HL-60/S4 treated with phorbol 12-myristate 13-acetate at 8.2 ng/mL for 4 days and 3 days (cell line): ENCODE measurements around the gene RPTOR.
"Not testable (repeated sequence)": the region's sequence is repeated elsewhere in the genome, so short reads cannot be mapped to it uniquely, and the experiment has no call there.

Source experiments
- in situ Hi-C: fragments of 300-500 bp; cut with MboI; formaldehyde crosslinking; loops from 2 replicates; pipeline ENCODE4 v1.15.0; 2022; ENCODE audit warnings: low sequenced_read_pairs

The RPTOR gene

GRCh38 chr17:80755650-80756405 is 211.2 kb downstream of the RPTOR start:
- in situ Hi-C loops: no loop called here

GRCh38 chr17:80758481-80759376 is 214.1 kb downstream of the RPTOR start:
- in situ Hi-C loops: no loop called here

- in situ Hi-C loops: no loop called here
Measured at GRCh38 chr17:80759377-80759673, 214.7 kb downstream of the RPTOR start.

DNA sequence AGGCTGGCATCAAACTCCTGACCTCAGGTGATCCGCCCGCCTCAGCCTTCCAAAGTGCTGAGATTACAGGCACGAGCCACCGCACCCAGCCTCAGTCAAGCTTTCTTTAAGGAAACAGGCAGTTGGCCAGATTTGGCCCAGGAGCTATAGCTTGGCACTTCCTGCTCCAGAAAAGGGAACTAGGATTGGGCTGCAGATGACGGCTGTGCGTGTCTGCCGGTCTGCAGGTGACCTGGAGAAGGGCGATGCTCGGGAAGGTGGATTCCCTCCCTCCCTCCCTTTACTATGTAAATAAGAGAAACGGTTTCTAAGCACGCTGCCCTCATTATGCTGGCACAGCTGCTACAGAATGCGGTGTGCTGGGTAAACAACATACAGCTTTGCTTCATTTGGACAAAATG is 215.9 kb downstream of the RPTOR start:
- in situ Hi-C loops: no loop called here

DNA sequence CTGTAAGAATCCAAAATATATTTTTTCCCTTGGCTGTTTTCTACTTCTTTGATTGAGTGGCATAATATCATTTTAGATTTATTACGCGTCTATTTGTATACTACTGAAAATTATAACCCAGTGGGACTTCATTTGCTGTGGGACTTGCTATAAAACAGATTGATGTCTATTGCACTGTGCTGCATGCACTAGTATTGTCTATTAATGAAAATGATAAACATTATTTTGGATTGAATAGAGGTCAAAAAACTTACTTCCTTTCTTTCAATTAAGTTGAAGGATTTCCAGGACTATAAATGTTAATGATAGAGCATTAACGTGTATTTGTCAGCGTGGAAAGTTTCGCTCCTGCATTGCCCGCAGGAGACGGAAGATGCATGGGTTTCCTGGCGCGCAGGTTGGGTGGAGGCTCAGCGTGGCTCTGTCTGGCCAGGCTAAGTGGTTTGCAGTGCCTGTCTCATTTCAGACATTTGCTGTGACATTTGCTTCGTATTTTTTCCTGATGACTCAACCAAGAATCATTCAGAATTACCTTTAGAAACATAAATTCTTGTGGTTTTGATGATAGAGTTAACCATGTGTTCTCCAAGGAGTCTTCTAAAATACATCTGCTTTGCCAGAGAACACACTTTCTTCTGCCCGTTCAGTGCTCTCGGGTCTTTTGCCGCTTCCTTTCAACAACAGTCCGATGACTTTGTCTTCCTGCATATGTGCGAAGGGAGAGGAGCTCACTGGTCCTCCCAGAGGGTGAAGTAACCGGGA is 216.7 kb downstream of the RPTOR start:
- in situ Hi-C loops: no loop called here

DNA sequence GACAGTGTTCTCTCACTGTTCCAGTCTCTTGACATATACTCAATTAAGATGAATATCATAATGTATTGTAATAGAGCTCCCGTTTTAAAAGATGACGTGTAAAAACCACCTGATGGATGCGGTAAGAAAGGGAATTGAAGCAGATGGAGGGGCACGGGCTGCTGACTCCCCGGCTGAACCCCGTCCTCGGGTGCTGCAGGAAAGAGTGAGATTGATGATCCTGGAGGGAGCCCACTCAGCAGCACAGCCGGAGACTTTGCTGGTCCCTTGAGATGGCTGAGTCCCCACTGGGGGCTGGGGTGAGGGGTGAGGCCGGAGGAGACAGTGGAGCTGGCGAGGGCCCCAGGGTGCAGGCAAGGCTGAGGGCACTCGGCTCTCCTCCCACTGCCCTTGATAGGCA is 217.4 kb downstream of the RPTOR start:
- in situ Hi-C loops: no loop called here

GRCh38 chr17:80763293-80763867 is 218.7 kb downstream of the RPTOR start:
- in situ Hi-C loops: no loop called here

DNA sequence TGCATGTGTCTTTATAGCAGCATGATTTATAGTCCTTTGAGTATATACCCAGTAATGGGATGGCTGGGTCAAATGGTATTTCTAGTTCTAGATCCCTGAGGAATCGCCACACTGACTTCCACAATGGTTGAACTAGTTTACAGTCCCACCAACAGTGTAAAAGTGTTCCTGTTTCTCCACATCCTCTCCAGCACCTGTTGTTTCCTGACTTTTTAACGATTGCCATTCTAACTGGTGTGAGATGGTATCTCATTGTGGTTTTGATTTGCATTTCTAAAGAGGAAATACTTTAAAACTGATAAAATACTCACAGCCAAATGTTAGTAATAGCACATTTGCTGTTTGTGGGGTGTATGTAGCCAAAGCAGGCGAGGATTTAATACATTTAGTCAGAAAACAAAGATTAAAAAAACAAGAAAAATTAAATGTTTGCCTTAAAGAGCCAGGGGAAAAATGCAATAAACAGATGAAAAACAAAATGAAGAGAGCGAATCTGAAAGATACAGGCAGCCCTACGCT is 220.0 kb downstream of the RPTOR start:
- in situ Hi-C loops: not testable (repeated sequence)

DNA sequence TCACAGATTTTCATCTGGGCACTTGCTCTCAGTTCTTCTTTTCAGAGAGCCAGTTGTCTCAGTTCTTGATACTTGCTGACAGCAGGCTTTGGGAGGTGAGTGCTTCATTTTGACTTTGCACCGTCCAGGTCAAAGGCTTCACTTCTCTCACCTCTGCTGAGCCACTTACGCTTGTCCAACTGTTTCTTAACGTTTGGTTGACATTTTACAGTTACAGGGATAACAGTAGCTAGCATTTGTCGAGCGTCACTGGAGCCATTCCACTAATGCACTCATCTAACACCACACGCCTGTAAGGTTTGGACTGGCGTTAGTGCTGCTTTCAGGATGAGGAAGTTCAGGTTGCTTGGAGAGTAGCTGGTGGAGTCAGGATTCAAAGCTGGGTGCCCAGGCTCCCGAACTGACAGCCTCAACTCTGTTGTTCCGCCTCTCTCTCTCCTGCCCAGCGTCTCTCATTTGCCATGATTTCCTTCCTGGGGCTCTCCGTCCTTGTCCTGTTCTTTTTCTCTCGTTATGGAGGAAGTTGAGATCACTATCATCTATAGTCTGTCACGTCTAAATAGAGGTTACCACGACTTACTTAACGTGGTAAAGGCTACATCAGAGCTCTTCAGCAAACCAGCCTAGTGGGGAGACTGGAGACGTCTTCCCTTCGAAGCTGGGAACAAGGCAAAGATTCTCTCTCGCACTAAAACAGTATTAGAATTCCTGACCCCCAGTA is 220.8 kb downstream of the RPTOR start:
- in situ Hi-C loops: no loop called here

DNA sequence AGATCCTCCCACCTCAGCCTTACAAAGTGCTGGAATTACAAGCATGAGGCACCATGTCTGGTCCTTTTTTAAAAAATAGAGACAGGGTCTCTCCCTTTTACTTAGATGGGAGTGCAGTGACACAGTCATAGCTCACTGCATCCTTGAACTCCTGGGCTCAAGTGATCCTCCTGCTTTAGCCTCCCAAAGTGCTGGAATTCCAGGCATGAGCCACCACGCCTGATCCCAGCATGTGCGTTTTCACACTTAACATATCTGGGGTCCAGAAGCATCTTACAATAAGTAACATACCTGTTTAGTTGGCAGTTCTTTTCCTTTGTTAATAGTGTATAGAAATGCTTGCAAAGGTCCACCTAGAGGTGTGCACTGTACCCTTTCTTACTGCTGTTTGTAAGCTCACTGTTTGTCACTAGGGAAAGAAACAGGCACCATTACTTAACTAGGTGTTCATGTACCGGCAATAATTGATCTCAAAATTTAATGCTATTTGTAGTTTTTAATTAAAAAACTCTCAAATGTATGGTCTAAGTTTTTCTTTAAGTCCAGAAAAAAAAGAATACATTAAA is 221.7 kb downstream of the RPTOR start:
- in situ Hi-C loops: no loop called here

DNA sequence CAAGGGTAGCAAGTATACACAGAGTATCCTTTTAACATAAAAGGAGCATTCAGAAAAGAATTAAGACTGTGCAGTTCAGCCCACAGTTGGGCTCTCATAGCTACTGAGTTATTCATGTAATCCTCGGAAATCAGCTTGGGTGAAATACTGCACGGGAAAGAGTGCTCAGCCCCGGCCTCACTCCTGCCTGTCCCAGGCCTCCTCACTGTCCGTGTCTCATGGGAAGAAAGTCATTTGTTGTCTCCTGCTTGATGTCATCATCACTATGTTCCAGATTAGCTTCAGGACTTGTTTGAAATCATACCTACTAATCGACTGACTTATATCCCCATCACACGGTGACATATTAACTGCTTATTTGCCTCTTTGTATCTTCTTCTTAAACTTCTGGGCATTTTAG is 223.8 kb downstream of the RPTOR start:
- in situ Hi-C loops: no loop called here

DNA sequence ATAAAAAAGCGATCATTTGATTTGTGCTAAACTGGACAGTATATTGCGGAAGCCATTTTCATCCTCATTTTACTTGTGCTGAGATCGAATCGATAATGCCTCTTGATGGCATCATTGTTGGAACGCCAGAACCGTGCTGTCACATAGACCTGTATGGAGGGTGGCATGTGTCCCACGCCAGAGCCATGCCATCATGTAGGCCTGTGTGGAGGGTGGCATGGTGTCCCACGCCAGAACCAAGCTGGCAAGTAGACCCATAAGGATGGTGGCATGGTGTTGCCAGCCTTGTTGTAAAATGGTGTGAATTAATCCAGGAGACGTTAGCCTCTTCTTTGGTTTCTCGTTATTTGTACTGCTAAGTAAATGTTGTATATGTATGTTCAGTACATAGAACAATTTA is 224.3 kb downstream of the RPTOR start:
- in situ Hi-C loops: no loop called here

DNA sequence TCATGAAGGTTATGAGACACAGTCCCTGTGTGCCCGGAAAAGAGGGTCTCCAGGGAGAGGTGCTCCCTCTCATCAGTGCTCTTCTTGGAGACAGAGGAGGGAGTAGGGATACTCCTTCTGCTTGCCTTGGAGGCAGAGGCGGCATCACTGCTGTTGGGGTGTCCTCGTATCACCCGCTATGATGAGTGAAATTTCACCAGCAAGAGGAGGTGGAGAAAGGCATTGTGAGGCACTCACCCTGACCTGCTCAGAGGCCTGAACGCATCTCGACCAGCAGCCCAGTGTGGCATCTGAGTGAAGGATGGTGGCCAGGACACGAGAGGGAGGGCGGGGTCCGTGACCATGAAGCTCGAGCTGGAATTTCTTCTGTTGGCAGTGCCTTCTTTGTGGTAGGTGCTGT is 224.9 kb downstream of the RPTOR start:
- in situ Hi-C loops: no loop called here

GRCh38 chr17:80769936-80770625 is 225.4 kb downstream of the RPTOR start:
- in situ Hi-C loops: no loop called here

GRCh38 chr17:80770881-80771611 is 226.4 kb downstream of the RPTOR start:
- in situ Hi-C loops: no loop called here

DNA sequence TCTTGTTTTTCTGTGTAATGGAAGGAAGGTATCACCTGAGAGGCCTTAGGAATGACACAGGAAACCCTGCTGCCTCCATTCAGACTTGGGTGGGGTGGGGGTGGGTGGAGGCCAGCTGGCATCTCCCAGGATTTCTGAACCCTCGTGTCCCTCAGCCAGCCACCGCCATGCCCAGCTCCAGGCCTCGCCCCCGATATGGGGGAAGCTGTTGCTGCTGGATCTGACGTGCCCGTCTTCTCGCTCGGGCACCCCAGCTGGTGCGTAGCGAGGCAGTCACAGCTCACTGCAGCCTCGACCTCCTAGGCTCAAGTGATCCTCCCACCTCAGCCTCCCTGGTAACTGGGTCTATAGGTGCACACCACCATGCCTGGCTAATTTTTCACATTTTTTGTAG is 227.0 kb downstream of the RPTOR start:
- in situ Hi-C loops: no loop called here

- in situ Hi-C loops: no loop called here
Measured at GRCh38 chr17:80772906-80773242, 228.2 kb downstream of the RPTOR start.

DNA sequence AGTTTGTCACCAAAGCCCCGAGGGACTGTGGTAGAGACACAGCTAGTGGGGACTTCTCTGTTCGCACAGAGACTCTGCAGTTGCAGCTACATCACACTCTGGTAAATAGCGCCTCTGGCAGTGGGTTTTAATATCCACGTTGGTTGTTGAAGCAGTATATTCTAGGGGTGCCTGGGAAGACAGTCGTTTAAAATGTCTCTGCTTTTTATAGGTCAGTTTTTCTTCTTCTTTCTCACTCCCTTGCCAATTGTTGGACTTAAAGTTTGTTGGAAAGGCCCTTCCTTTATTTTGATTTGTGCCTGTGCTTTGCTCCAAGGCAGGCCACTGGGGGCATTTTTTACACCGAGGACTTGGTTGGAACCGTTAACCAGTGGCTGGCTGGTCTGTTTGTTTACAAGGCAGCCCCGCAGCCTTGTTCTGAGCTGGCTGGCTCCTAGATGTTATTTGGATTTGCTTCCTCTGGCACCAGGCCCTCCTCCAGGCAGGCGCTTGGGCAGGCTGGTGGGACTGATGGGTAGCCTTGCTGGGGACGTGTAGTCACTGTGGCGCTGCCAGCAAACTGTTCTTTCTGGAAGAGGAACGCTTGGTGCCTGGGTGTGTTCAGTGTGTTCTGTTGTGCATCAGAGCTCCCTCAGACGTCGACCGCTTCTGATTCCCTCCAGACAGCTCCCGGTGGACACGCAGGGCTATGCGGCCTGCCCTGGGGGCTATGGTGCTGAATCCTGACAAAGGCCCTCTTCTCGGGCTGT is 228.8 kb downstream of the RPTOR start:
- in situ Hi-C loops: no loop called here
